ENCODE results near the gene GOLGA3.

GOLGA3 gene

GRCh38 chr12:132747896-132748295, 80.8 kb downstream of the GOLGA3 start:
- no peak for DNase-seq (ENCODE audit: low spot score)

GRCh38 chr12:132747395-132747794, 81.3 kb downstream of the GOLGA3 start:
- DNase-seq (ENCODE audit: low spot score), result no peak

GRCh38 chr12:132746613-132747012, 82.1 kb downstream of the GOLGA3 start:
- no peak for DNase-seq (ENCODE audit: low spot score)

GRCh38 chr12:132743831-132744230, 84.8 kb downstream of the GOLGA3 start:
- DNase-seq (ENCODE audit: low spot score), result no peak

GRCh38 chr12:132741620-132742019, 87.0 kb downstream of the GOLGA3 start:
- no peak for DNase-seq (ENCODE audit: low spot score)

- DNase-seq (ENCODE audit: low spot score), result no peak
Measured at GRCh38 chr12:132740652-132741051, 88.0 kb downstream of the GOLGA3 start.

- no peak for DNase-seq (ENCODE audit: low spot score)
Measured at GRCh38 chr12:132740313-132740646, 88.4 kb downstream of the GOLGA3 start.

GRCh38 chr12:132739600-132740312, 88.9 kb downstream of the GOLGA3 start:
- no peak for DNase-seq (ENCODE audit: low spot score)

- no peak for DNase-seq (ENCODE audit: low spot score)
Measured at GRCh38 chr12:132736913-132737312, 91.8 kb downstream of the GOLGA3 start.

- no peak for DNase-seq (ENCODE audit: low spot score)
Measured at GRCh38 chr12:132736378-132736777, 92.3 kb downstream of the GOLGA3 start.

- DNase-seq (ENCODE audit: low spot score), result no peak
Measured at GRCh38 chr12:132735496-132735895, 93.2 kb downstream of the GOLGA3 start.

GRCh38 chr12:132734206-132734605, 94.5 kb downstream of the GOLGA3 start:
- DNase-seq (ENCODE audit: low spot score), result no peak

GRCh38 chr12:132731574-132731973, 97.1 kb downstream of the GOLGA3 start:
- no peak for DNase-seq (ENCODE audit: low spot score)

- DNase-seq (ENCODE audit: low spot score), result no peak
Measured at GRCh38 chr12:132730353-132730752, 98.3 kb downstream of the GOLGA3 start.

- no peak for DNase-seq (ENCODE audit: low spot score)
Measured at GRCh38 chr12:132729541-132730320, 98.9 kb downstream of the GOLGA3 start.

- no peak for DNase-seq (ENCODE audit: low spot score)
Measured at GRCh38 chr12:132728502-132728901, 100.2 kb downstream of the GOLGA3 start.

- DNase-seq (ENCODE audit: low spot score), result no peak
Measured at GRCh38 chr12:132727091-132727794, 101.4 kb downstream of the GOLGA3 start.

GRCh38 chr12:132726386-132726785, 102.3 kb downstream of the GOLGA3 start:
- DNase-seq (ENCODE audit: low spot score), result no peak

GRCh38 chr12:132724506-132725241, 104.0 kb downstream of the GOLGA3 start:
- DNase-seq (ENCODE audit: low spot score), result no peak

- no peak for DNase-seq (ENCODE audit: low spot score)
Measured at GRCh38 chr12:132723764-132724140, 104.9 kb downstream of the GOLGA3 start.

GRCh38 chr12:132723015-132723763, 105.5 kb downstream of the GOLGA3 start:
- no peak for DNase-seq (ENCODE audit: low spot score)
